Loucy (cell line): ENCODE measurements around the gene TEX28.
"Not testable (repeated sequence)": the region's sequence is repeated elsewhere in the genome, so short reads cannot be mapped to it uniquely, and the experiment has no call there.

Source experiments
- H2AFZ ChIP-seq: fragments of 200-600 bp; sonication (generic); 2 replicates; pipeline ENCODE4 v1.6.0; 2016; ENCODE audit warnings: antibody characterized with exemption, mild to moderate bottlenecking, low read length, moderate library complexity
- H3F3A ChIP-seq: fragments of 200-600 bp; 2 replicates; pipeline ENCODE4 v1.6.0; 2016; ENCODE audit warnings: antibody characterized with exemption, low read depth, mild to moderate bottlenecking
- H3K27me3 ChIP-seq: fragments of 200-600 bp; sonication (generic); 2 replicates; pipeline ENCODE4 v1.6.1; 2014; ENCODE audit warnings: low read length, mild to moderate bottlenecking; ENCODE audit not compliant: insufficient read depth, poor library complexity, severe bottlenecking
- H3K36me3 ChIP-seq: fragments of 200-600 bp; sonication (generic); 2 replicates; pipeline ENCODE4 v1.6.1; 2016; ENCODE audit warnings: low read length; ENCODE audit not compliant: insufficient read depth
- H3K4me1 ChIP-seq: fragments of 200-600 bp; sonication (generic); 2 replicates; pipeline ENCODE4 v1.5.1; 2014; ENCODE audit warnings: low read length, mild to moderate bottlenecking; ENCODE audit not compliant: insufficient read depth, poor library complexity, severe bottlenecking
- H3K4me2 ChIP-seq: fragments of 200-600 bp; sonication (generic); 2 replicates; pipeline ENCODE4 v1.6.0; 2014; ENCODE audit warnings: antibody characterized with exemption, low read length, low read depth, mild to moderate bottlenecking; ENCODE audit not compliant: poor library complexity, severe bottlenecking
- H3K4me3 ChIP-seq: fragments of 200-600 bp; sonication (generic); 2 replicates; pipeline ENCODE4 v1.5.1; 2014; ENCODE audit warnings: low read length, mild to moderate bottlenecking, mixed read lengths; ENCODE audit not compliant: poor library complexity, severe bottlenecking
- H3K79me2 ChIP-seq: fragments of 200-600 bp; sonication (generic); 2 replicates; pipeline ENCODE4 v1.6.1; 2014; ENCODE audit warnings: low read length; ENCODE audit not compliant: insufficient read depth
- H3K9ac ChIP-seq: fragments of 200-600 bp; sonication (generic); 2 replicates; pipeline ENCODE4 v1.6.0; 2014; ENCODE audit warnings: mild to moderate bottlenecking, low read depth, low read length, moderate library complexity; ENCODE audit not compliant: poor library complexity, severe bottlenecking
- H3K9me2 ChIP-seq: fragments of 200-600 bp; sonication (generic); replicated peaks from 2 replicates; pipeline ENCODE4 v1.6.1; 2016; ENCODE audit warnings: low read depth, low read length, mixed read lengths
- H3K9me3 ChIP-seq: fragments of 200-600 bp; sonication (generic); 2 replicates; pipeline ENCODE4 v1.6.1; 2014; ENCODE audit warnings: mild to moderate bottlenecking, antibody characterized with exemption, low read length, low read depth; ENCODE audit not compliant: insufficient read depth
- H4K20me1 ChIP-seq: fragments of 200-600 bp; sonication (generic); 2 replicates; pipeline ENCODE4 v1.6.0; 2014; ENCODE audit warnings: antibody characterized with exemption, low read length, mild to moderate bottlenecking; ENCODE audit not compliant: insufficient read depth, poor library complexity, severe bottlenecking

The TEX28 gene

GRCh38 chrX:154226706-154227105 is 68.2 kb downstream of the TEX28 start:
- not testable (repeated sequence) for H3K27me3 ChIP-seq, H3K4me1 ChIP-seq, H3K4me2 ChIP-seq, H2AFZ ChIP-seq, H3K4me3 ChIP-seq, H3K36me3 ChIP-seq, H3K9ac ChIP-seq, H4K20me1 ChIP-seq, H3K9me2 ChIP-seq, H3K9me3 ChIP-seq, H3K79me2 ChIP-seq, H3F3A ChIP-seq

- not testable (repeated sequence) for H3K27me3 ChIP-seq, H2AFZ ChIP-seq, H3K36me3 ChIP-seq, H3K9ac ChIP-seq, H3K9me3 ChIP-seq, H3K9me2 ChIP-seq, H3K4me2 ChIP-seq, H3K4me1 ChIP-seq, H3K4me3 ChIP-seq, H3K79me2 ChIP-seq, H3F3A ChIP-seq, H4K20me1 ChIP-seq
These were observed 69.6 kb downstream of the TEX28 start for GRCh38 chrX:154225292-154225691.
